Activated T-cell treated with anti-CD3 and anti-CD28 coated beads for 1 hour (primary cell): Measurements from ENCODE around the gene SCNN1B.
"Not testable (repeated sequence)": the region's sequence is repeated elsewhere in the genome, so short reads cannot be mapped to it uniquely, and the experiment has no call there.

Source experiments
- DNase-seq: peaks from one replicate; pipeline ENCODE4 v3.0.0-alpha.2; 2020; ENCODE audit warnings: low read depth

Gene SCNN1B, protein sequence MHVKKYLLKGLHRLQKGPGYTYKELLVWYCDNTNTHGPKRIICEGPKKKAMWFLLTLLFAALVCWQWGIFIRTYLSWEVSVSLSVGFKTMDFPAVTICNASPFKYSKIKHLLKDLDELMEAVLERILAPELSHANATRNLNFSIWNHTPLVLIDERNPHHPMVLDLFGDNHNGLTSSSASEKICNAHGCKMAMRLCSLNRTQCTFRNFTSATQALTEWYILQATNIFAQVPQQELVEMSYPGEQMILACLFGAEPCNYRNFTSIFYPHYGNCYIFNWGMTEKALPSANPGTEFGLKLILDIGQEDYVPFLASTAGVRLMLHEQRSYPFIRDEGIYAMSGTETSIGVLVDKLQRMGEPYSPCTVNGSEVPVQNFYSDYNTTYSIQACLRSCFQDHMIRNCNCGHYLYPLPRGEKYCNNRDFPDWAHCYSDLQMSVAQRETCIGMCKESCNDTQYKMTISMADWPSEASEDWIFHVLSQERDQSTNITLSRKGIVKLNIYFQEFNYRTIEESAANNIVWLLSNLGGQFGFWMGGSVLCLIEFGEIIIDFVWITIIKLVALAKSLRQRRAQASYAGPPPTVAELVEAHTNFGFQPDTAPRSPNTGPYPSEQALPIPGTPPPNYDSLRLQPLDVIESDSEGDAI

DNA sequence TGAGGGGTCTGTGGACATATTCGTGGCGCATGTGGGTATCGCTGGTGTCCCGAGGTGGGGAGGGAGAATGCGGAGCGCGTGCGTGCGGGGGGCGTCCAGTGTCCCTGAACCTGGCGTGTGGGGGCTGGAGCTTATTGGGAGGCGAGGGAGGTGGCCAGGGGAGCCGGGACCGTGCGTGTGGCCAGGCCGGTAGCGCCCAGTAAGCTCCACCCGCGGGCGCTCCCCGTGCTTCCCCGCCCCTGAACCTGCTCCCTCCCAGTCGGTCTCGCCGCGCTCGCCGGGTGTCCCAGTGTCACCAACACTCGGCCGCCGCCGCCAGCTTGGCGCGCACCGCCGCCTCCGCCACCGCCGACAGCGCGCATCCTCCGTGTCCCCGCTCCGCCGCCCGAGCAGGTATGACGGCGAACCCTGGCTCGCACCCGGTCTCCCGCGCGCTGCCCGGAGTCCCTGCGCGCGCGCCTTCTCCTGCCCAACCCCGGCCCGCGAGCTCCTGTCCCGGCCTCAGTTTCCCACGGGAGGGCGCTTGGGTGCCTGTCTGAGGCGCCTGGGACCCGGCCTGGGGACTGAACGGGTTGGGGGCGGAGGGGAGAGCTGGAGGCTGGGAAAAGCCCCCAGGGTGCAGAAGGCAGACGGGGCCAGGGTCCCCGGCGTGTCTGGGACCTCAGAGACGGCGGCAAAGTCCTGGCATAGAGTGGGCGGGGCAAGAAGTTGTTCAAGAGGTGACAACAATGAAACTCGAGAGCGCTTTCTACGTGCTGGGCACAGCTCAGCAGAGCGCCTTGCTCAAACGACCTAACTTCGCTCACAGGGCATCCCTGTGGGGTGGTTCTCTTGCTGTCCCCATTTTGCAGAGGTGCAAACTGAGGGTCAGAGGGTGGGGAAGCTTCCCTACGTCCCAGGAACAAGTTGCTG is at the start of gene SCNN1B:
SCNN1B (plus strand) TSS at position 258 of the 912 bp plus-strand sequence. CDS start 46,298 bp downstream, outside the sequence.
- DNase-seq = no peak

DNA sequence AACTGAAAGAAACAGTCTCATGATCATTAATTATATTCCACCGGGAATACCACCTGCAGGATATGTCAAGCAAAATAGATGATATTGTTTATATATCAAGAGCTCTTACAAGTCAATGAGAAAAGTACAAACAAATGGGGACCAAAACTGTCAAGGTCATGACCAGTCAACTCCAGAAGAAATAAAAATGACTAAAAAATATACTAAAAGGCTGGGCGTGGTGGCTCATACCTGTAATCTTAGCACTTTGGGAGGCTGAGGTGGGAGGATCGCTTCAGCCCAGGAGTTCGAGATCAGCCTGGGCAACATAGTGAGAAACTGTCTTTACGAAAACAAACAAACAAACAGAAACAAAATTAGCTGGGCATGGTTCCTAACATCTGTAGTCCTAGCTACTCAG is 49.8 kb upstream of the SCNN1B start:
- no peak for DNase-seq

DNA sequence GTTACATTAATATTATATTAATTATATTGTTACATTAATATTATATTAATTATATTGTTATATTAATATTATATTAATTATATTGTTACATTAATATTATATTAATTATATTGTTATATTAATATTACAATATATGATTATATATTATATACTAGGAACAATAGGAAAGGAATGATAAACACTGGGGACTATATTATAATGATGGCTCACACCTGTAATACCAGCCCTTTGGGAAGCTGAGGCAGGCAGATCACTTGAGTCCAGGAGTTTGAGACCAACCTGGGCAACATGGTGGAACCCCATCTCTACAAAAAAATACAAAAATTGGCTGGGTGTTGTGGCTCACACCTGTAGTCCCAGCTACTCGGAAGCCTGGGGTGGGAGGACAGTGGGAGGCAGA is 48.5 kb upstream of the SCNN1B start:
- DNase-seq = not testable (repeated sequence)

DNA sequence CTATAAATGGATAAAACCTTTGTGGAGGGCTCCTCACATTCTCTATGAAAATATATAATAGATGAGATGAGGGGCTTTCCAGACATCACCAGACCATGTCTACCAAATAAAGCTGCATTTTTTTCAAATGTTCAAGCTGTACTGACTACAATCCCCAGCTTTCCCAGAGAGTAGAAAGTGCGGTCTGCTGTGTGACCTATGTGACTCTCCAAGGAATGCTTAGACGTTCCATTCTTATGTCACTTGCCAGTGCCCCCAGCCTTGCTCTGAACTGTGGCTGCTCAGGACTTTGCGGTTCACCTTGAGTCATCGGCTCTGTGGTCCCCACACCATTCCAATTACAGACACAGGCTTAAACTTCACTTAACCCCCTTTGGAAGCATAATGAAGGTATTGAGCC is 47.8 kb upstream of the SCNN1B start:
- DNase-seq = no peak

DNA sequence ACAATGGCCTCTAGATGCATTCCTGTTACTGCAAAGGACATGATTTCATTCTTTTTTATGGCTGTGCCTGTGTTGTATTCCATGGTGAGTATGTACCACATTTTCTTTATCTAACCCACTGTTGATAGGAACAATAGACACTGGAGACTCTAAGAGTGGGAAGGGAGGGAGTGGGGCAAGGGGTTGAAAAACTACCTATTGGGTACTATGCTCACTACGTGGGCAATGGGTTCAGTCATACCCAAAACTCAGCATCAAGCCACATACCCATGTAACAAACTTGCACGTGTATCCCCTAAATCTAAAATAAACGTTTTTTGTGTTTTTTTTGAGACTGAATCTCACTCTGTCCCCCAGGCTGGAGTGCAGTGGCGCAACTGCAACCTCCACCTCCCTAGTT is 47.1 kb upstream of the SCNN1B start:
- no peak for DNase-seq

DNA sequence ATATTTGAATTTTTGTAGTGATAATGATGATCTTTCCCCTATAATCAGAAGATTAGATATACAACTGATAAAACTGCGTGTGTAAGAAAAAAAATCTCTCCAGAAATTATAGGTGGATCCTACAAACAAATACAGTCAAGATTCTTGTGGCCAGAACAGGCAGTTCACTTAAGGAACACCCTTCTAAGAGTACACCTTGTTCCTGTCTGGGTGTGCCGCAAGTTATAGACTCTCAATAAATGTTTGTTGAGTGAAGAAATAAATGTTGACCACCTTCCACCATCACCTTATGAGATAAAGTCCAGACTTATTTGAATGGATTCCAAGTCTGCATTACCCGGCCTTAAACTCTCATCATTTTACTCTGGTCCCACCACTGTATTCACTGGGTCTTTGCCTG is 45.7 kb upstream of the SCNN1B start:
- DNase-seq = no peak

DNA sequence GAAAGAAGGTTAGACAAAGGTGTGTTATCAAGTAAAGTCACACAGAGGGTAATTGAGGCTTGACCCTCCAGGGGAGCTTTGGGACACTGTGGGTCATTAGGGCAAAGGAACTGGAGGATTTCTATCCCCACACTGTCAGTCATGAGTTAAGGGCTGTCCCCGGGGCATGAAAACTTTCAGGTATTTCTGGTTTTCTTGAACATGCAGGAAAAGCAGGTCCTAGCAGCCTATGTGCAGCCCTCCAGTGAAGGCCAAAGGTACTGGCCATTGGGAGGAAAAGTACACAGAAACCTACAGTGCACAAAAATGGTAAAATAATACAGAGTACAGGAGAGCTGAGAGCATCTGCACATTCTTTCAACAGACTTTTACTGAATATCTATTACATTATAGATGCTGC is 44.4 kb upstream of the SCNN1B start:
- DNase-seq = no peak

DNA sequence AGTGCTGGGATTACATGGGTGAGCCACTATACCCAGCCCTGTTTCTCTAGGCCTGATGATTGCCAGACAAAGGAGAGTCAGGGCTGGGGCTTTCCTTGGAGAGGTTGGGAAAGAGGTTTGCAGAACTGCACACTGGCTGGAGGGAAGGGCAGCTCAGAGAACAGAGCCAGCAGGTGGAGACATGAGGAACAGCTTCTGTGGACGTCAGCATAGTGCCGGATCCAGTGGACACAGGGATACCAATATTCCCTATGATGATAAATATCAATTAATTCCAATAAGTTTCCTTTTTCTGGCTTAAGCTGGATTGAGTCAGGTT is 43.2 kb upstream of the SCNN1B start:
- DNase-seq = no peak

DNA sequence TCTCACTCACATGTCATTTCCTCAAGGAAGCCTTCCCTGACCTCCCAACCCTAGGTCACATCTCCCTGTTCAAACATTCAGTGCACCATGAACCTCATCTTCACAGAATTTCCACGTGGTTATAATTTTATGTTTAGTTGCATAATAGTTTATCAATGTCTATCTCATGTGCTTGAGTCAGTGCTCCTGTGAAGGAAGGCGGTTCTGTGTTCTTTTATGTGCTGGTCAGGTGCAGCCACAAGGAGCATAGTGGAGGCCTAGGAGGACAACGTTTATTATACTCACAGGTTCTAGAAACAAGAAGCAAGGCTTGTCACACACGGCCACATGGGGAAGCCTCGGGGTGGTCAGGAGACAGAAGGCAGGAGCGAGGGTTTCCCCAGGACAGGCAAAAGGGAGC is 34.5 kb upstream of the SCNN1B start:
- no peak for DNase-seq

DNA sequence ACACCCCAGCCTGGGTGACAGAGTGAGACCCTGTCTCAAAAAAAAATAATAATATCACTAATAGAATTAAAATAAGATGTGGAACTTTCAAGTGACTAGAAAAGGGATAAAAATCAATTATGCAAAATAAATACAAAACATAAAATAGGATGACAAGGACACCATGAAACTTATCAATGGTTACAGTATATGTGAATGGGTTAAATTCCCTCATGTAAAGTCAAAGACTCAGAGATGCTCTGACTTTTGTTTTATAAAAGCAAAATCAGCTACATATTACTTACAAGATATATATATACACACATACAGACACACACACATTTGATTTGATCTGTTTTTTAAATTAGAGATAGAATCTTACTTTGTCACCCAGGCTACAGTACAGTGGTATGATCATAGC is 33.5 kb upstream of the SCNN1B start:
- DNase-seq = no peak

DNA sequence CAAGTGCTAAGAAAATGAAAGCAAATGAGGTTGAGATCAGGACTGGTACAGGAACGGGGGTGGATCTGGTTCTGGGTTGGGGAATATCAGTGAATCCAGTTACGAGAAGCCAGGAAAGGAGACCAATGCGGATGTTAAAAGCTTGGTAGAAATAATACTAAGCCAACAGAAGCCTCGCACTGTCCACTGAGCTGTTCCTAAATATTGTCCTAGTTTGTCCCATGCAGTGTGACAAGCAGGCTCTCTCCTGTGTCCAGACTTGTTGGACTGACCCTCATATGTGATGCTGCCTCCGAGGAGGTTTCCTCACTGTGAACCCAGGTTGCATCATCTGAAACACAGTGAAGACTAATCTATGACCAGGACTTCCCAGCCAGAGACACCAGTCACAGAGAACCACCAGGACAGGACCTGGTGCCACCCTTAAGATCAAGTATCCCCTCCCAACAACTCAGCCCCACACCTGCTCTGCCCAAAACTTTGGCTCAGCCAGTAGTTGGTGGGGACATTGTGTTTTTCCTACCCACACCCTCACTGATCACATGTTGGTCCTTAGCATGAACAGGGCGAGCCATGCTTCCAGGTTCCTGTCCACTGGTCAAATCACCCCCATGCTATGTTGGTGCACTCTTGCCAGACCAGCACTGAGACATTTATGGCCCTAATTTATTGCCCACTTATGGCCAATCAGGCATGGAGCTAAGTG is 32.7 kb upstream of the SCNN1B start:
- DNase-seq = no peak

DNA sequence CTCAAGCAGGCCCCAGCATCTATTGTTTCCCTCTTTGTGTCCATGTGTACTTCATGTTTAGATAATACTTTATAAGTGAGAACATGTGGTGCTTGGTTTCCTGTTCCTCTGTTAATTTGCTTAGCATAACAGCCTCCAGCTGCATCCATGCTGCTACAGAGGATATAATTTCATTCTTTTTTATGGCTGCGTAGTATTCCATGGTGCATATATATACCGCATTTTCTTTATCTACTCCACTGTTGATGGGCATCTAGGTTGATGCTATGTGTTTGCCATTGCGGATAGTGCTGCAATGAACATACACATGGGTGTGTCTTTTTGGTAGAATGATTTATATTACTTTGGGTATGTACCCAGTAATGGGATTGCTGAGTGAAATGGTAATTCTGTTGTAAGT is 31.4 kb upstream of the SCNN1B start:
- no peak for DNase-seq

DNA sequence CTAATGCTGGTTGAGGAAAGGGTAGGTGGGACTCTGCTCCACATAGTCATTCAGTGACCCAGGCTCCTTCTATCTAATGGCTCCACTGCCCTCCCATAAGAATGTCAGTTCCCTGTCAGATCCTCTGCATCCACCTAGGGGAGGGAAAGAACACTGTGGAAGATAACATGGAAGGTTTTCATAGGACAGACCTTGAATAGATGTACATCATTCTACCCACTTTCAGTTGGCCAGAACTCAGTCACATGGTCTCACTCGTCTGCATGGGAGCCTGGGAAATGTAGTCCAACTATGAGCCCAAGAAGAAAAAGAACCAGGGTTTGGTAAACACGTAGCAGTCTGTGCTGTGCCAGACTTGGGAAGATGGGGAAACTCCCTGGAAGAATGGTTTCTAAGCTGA is 27.1 kb upstream of the SCNN1B start:
- no peak for DNase-seq

DNA sequence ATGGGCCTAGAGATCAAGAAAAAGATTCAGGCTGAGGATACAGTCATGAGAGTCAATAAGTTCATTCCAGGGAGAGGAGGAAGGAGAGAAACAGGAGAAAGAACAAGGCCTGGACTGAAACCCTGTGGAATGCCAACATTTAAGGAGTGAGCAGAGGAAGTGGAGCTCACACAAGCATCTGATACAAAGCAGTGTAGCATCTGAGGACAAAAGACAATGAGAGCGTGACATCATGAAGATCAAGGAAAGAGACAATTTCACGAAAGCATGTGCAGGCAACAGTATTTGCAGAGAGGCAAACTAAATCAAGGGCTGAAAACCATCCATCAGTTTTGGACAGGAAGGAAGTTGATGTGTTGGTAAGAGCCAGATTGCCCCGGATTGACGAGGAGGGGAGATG is 25.3 kb upstream of the SCNN1B start:
- no peak for DNase-seq

DNA sequence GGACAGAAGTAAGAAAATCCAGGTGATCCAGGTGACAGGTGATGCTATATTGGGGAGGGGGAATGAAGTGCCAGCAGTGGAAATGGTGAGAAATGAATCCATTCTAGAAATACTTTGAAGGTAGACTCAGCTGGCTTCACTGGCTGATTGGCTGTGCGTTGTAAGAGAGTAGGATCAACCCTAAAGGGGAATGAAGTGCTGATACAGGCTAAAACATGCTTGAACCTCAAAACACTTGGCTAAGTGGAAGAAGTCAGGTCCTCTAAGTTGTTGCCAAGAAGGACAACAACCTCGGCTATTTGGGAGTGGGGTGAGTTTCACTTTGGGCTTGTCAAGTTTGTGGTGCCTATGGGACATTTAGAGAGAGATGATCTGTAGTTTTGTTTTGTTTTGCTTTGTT is 24.1 kb upstream of the SCNN1B start:
- no peak for DNase-seq

DNA sequence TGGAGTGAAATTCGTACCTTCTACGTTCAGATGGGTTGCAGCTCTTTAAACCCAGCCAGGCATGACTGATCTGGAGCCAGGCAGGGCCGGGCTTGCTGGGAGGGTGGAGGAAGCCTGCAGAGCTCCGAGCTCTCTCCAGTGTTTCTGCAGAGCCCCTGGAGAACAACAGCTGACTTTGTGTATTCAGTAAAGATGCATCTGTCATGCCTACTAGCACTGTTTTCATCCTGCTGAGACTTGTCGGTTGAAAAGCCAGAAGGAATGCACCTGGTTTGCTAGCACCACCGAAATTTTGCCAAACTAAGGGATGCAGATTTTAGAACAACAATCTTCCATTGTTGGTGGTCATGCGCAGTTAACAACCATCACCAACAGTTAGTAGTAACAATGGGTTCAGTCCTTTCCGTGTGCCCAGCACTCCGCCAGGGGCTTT is 22.4 kb upstream of the SCNN1B start:
- no peak for DNase-seq

DNA sequence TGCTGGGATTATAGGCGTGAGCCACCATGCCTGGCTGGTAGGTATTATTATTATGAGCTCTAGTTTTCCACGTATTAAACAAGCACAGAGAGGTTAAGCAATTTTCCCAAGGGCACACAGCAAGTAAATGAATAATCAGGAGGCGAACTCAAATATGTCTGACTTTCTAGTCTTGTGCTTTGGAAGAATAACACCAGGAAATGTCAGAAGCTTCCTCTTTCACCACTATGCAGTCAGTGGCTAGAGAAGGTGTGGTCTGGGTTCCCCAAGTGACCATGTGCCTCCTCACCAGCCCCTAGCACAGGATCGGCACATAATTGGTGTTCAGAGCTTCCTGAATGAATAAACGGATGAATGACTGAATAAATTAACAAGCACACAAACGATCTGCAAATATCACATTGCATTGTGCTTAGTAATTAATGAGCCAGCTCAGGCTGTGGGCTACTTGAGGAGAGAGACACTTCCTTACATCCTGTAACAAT is 21.6 kb upstream of the SCNN1B start:
- no peak for DNase-seq

DNA sequence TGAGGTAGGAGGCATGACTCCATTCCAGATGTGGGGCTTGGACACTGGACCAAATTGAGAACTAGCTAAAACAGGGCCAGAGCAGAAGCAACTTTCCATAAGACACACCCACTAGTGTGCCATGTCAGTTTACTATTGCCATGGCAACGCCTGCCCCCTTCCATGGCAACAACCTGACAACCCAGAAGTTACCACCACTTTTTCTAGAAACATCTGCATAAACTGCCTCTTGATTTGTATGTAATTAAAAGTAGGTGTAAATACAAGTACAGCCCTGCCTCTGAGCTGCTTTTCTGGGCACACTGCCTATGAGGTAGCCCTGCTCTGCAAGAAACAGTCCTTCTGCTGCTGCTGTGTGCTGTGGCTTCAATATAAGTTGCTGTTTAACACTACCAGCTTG is 19.5 kb upstream of the SCNN1B start:
- DNase-seq = no peak

DNA sequence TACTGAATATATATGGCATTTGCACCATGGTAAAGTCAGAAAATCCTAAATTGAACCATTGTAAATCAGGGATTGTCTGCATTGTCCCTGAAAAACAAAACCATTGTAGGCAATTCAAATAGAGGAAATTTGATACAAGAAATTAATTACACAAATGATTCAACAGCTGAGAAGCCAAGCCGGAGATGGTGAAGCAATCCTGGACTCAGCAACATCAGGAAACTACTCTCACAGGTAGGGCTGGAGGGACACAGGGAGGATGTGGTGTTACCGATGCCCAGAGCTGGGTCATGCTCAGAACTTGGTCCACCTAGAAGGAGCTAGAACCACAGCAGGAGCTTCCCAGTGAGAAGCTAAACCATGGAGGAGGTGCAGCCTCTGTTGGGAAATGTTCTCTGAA is 18.5 kb upstream of the SCNN1B start:
- DNase-seq = no peak

DNA sequence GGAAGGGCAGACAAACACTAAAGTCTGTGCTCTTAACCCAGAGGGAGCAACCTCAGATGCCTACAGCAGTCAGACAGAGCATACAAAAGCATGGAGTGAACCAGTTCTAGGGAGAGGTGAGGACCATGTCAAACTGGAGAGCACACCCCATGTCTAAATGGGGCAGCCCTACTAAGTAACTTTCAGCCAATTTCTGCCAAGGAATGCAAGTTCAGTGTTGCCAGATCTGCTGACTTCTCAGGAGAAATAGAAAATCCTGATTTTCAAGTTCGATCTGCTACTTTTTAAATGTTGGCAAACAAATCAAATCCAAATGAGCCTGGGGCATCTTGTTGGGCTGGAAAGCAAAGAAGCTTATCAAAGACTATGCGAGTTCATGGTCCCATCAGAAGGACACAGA is 17.5 kb upstream of the SCNN1B start:
- DNase-seq = no peak

DNA sequence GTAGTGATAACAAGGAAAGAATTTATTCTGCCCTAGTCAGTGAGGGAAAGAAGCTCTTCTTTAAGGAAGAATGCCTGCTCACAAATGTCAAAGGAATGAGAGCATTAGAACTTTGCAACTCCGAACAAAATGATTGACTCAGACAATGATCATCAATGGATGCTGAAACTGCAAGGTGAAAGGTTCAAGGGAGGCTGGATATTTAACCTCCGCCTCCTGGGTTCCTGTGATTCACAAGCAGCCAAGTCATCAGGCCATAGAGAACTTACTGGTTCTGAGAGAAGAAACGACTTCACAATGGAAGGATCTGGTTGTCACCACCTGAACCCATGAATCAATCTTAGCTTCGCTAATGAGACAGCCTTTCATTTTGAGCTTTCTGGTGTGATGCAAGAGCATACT is 16.0 kb upstream of the SCNN1B start:
- no peak for DNase-seq

DNA sequence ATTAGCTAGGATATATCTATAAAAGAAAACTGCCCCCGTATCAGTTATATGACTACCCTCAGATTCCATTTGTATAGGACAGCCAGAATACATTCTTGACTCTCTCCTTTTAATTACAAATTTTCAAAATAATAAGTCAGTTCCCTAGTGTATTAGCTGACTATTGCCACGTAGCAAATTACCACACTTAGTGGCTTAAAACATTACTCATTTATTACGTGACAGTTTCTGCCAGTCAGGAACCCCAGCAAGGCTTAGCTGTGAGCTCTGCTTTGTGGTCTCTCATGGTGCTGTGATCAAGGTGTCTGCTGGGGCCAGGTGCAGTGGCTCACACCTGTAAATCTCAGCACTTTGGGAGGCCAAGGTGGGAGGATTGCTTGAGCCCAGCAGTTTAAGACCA is 13.9 kb upstream of the SCNN1B start:
- no peak for DNase-seq
